CD4-positive, alpha-beta T cell treated with Interleukin-6 for 4 hours (primary cell): ENCODE data around the gene TPRG1L.
A peak's percentile ranks its signal among the peaks of the same experiment; 100 is the strongest.
"Not testable (repeated sequence)": the region's sequence is repeated elsewhere in the genome, so short reads cannot be mapped to it uniquely, and the experiment has no call there.

ENCODE experiments used
- DNase-seq: peaks from one replicate; pipeline ENCODE4 v3.0.0-alpha.2; 2020; ENCODE audit warnings: mixed read lengths

TPRG1L gene

DNA sequence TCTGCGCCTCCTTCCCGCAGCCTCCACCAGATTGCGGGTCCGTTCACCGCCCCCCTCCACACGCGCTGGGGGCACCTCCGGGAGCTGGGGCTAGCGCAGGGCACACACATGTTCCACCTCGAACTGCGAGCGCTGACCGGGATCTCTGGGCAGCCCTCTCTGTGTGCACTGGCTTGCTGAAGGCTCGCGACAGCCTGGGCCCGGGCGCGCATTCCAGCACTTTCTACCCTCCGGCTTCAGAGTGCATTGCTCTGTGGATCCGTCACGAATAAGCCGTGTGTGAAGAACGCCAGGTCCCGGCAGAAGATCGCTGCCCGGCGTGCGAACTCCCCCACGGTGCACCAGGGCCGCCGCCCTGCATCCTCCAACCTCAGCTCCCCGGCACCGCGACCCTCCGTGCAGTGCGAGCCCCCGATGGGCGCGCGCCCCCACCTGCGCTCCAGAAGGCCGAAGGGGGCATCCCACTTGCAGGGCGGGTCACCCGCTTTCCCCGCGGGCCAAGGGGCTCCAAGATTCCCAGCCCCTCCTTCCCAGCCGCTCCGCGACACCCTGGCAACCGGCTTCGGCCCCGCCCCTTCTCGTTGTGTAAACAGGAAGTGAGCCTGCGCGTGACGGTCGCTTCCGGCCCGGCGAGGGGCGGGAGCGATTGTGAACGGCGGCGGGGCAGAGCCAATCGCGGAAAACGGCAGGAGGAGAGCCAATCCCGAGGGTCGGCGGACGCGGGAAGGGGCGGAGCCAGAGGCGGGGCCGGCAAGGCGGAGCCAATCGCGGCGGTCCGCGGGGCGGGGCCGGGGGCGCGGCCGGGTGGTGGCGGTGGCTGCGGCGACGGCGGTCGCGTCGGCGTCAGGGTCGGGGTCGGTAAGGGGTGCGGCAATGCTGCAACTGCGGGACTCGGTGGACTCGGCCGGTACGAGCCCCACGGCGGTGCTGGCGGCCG lies at the start of gene TPRG1L:
Gene TPRG1L, plus strand, starts transcription at position 816 of the 937 bp plus-strand sequence. Its CDS starts 58 bp downstream, at position 874.
- DNase-seq = peak; percentile 99

DNA sequence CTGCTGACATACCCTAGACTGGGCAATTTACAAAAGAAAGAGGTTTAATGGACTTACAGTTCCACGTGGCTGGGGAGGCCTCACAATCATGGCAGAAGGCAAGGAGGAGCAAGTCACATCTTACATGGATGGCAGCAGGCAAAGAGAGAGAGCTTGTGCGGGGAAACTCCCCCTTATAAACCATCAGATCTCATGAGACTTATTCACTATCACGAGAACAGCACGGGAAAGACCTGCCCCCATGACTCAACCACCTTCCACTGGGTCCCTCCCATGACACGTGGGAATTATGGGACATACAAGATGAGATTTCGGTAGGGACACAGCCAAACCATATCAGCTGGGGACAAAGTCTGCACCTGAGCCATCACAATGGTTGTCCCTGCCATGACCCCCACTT lies 49.3 kb upstream of the TPRG1L start:
- not testable (repeated sequence) for DNase-seq

DNA sequence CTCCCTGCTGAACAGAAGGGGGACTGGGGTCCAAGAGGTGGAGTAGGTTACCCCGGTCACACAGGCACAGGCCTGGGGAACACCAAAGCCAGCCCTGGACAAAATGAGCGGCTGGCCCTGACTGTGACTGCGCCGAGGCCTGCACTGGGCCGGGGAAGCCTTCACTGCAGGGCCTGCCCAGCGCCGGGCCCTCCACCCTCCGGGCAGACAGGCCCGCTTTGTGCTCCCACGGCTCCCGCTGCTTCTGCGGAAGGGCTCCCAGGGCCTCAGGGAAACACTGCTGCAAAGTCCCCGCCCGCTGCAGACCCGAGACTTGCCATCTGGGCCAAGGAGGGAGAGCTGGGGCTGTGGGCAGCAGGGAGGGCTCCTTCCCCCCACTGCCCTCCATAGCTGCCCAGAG lies 48.8 kb upstream of the TPRG1L start:
- no peak for DNase-seq

DNA sequence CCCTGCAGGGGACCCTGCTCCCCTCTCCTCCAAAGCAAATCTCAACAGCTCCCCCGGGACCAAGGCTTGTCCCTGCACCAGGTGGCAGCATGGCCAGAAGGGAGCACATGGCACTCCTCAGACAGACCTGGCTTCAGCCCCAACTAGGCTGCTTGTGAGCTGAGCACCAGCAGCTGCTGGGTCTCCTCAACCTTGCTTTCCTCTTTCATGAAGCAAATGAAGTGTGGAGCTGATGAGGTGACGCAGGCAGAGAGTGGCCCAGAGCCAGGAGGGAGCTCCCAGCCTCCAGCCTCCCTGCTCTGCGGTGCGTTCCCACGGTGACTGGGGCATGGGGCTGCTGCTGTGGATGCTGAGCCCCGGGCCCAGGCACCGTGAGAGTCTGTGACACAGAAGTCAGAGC lies 47.5 kb upstream of the TPRG1L start:
- DNase-seq = no peak

DNA sequence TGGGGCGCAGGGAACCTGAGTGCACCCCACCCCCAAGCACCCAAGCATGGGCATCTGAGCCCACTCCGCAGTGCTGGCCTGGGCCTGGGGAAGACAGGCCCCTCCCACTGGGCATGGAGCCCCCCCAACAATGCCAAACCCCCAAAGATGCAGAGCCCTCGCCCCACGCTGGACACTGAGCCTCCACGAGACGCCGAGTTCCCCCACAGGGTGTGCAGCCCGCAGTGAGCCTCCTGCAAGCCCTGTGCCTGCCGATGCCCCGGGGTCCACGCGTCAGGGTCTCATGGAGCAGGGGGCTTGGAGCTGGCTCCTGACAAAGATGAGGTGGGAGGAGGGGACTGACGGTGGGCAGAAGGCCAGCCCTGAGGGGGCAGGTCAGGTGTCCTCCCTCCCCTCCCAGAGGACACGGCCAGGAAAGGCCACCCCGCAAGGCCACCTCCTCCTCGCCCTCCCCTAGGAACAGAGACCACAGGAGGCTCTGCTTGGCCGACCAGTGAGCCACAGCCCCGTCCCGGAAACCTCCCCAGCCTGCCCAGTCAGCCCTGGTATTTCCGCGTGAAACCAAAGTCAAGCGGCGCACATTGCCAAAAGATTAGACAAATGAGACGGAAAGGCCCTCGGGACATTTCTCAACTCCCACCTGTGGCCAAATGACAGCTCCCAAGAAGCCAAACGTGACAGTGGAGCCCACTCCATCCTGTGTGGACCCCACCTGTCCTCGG lies 46.9 kb upstream of the TPRG1L start:
- DNase-seq = no peak

DNA sequence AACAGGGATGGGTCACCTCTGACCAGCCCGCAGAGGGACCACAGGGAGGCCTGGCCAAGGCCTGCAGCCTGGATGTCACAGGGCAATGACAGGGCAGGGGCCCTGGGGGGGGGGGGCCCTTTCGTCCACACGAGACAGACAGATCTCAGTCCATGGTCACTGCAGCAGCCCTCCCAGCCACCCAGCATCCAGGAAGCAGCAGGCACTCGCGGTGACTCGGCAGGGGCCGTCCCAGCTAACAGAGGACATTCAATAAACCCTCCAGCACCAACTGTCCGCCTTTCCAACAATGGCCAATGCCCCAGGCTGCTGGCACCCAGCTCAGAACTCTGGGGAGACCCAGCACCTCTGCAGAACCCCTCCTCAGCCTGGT lies 46.4 kb upstream of the TPRG1L start:
- no peak for DNase-seq

DNA sequence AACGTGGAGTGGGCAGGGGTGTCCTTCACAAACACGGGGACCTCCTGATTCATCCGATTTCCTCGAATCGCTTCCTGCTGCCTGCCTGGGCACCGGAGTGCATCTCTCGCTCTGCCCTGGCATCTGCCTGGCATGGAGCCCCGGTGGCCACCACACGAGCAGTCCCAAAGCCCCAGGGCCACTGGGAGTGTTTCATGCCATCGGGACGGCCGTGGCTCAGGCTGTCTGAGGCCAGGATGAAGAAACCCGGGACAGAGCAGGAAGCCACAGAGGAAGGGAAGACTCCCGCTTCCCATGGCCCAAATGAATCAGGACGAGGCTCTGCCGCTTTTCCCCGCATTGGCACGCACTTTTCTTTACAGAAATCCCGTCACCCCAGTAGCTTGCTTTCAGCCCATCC lies 45.9 kb upstream of the TPRG1L start:
- no peak for DNase-seq

DNA sequence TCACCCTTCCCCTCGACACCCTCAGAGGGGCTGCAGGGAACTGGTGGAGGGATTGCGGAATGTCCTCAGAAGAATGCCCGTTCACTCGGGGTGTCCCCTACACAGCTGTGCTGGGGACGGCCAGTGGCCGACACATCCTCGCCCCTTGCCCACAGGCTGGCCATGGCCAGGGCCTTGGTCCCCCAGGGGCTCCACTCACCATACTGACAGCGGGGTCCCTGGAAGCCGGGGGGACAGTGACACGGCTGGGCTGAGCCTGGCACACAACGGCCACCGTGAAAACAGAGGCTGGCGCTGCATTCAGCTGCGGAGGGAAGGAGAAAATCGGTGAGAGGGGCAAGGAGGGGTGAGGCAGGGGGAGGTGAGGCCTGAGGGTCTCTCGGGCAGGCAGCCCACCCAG lies 45.2 kb upstream of the TPRG1L start:
- no peak for DNase-seq

DNA sequence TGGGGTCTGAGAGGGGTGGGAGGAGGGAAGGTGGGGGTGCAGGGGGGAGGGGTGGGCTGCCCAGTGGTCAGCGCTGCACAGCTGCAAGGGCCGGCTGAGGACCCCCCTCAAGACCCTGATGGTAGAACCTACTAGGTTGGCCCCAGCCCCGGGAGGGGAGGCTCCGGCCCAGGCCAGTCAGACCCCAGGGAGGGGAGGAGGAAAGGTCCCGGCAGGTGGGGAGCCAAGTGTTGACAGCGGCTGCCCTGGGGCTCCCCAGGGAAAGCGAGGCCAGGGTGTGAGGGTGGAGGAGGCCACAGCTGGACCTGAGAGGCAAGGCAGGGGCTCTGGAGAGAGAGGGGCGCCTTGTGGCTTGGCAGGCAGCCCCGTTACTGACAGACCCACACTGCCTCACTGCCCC lies 44.6 kb upstream of the TPRG1L start:
- no peak for DNase-seq

DNA sequence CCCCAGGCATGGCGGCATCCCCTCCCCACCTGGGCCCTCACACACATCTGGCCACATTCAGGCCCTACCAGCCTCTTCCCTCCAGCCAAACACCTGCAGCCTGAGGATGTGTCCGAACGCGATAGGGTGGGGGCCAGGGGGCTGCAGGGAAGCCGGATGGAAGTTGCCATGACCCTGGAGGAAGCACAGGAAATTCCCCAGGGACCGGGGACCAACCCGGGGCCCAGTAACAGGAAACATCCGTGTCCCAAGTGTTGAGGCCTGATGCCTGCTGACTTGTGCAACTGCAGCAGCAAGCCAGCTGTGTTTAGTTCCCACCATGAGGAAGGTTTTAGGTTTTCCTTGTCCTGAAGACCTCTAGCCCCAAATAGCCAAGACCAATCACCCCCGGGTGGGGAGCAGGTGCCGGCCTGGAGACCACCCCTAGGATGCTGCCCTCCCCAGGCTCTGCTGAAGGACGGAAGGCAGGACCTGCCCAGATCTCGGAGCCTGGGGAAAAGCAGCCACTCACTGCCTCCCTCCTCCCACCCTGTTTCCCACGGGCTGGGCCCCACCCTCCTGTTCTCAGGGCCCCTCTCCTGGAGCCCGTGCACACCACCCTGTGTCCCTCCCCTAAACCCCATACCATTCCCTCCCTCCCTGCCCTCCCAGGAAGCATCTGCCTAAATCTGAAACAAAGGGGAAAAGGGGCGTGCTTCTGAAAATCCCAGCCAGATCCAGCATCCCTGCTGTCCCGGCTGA lies 43.3 kb upstream of the TPRG1L start:
- no peak for DNase-seq

DNA sequence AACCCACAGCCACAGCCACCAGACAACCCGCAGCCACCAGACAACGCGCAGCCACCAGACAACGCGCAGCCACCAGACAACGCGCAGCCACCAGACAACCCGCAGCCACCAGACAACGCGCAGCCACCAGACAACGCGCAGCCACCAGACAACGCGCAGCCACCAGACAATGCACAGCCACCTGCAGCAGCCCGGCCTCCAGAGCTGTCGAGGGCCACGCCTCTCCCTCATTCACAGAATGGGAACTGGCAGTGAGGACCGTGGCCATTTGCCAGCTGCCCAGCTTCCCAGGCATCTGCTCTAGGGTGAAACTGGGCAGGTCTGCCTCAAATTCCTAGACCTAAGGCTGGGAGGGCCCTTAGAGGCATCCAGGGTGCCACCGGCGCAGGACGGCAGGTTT lies 41.1 kb upstream of the TPRG1L start:
- DNase-seq = not testable (repeated sequence)

DNA sequence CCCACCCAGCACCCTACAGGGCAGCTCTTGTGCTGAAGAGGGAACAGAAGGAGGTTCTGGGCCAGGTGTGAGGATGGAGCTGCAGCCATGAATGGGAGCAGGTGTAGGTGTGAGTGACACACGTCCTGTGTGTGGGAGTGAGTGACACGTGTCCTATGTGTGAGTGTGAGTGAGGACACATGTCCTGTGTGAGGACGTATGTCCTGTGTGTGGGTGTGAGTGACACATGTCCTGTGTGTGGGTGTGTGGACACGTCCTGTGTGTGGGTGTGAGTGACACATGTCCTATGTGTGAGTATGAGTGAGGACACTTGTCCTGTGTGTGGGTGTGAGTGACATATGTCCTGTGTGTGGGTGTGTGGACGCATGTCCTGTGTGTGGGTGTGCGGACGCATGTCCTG lies 39.9 kb upstream of the TPRG1L start:
- DNase-seq = no peak

DNA sequence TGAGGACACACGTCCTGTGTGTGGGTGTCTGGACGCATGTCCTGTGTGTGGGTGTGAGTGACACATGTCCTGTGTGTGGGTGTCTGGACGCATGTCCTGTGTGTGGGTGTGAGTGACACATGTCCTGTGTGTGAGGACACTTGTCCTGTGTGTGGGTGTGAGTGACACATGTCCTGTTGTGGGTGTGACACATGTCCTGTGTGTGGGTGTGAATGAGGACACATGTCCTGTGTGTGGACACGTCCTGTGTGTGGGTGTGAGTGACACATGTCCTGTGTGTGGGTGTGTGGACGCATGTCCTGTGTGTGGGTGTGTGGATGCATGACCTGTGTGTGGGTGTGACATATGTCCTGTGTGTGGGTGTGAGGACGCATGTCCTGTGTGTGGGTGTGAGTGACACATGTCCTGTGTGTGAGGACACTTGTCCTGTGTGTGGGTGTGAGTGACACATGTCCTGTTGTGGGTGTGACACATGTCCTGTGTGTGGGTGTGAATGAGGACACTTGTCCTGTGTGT lies 39.4 kb upstream of the TPRG1L start:
- DNase-seq = not testable (repeated sequence)

DNA sequence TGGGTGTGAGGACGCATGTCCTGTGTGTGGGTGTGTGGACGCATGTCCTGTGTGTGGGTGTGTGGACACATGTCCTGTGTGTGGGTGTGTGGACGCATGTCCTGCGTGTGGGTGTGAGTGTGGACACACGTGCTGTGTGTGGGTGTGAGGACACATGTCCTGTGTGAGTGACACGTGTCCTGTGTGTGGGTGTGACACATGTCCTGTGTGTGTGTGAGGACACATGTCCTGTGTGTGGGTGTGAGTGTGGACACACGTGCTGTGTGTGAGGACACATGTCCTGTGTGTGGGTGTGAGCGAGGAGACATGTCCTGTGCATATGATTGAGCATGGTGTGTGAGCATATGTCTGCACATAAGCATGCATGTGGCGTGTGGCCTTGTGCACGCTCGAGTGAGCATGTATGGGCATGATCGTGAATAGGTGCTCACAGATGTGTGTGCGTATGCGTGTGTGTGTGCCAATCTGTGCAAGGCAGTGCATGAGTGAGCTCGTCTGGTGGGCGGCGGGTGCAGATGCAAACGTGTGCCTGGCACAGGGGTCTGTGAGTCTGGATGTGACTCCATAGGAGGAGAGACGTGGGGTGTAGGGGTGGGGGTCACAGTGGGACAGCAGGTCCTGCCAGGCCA lies 38.8 kb upstream of the TPRG1L start:
- DNase-seq = no peak

DNA sequence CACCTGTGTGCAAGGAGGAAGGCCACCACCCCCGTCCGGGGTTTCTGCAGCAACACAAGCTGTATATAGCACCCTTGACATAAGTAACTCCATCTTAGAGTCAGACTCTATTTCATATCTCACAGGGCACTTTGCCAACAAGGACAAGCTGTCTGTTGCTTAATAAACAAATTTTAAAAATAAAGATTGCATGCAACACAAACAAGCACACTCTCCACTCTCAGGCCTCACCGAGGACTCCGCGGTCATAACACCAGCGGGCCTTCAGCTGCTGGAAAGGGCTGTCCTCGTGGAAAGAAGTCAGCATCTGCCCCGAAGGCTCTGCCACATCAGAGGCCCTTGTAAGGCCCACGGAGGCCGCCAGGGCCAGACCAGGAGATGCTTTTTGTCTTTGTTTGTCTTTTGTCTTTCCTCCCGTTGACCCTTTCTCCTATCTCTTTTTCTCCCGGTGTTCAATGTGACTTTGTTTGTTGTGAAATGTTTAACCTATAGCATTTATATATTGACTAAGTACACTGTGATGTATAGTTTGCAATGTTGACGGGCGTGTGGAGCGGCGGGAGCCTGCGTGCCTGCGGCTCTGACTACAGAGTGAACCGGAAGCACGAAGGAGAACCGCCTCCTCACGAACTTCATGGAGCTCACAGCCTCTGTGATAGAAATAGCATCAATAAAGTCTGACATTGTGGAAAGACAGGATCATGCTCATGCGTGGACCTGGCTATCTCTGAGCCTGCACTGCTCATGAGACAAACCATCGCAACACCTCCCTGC lies 37.6 kb upstream of the TPRG1L start:
- DNase-seq = no peak

DNA sequence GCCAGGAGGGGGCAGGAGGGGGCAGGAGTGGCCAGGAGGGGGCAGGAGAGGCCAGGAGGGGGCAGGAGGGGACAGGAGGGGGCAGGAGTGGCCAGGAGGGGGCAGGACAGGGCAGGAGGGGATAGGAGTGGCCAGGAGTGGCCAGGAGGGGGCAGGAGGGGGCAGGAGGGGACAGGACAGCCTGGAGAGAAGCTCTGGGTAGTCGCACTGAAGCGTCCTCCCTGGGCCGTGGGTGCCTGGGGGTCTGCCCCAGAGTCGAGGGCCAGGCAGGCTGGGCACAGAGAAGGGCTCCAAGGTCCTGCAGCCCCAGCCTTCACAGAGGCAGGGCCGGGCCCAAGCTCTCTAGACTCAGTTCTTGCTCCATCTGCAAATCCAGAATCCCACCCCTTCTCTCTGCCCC lies 36.4 kb upstream of the TPRG1L start:
- no peak for DNase-seq

DNA sequence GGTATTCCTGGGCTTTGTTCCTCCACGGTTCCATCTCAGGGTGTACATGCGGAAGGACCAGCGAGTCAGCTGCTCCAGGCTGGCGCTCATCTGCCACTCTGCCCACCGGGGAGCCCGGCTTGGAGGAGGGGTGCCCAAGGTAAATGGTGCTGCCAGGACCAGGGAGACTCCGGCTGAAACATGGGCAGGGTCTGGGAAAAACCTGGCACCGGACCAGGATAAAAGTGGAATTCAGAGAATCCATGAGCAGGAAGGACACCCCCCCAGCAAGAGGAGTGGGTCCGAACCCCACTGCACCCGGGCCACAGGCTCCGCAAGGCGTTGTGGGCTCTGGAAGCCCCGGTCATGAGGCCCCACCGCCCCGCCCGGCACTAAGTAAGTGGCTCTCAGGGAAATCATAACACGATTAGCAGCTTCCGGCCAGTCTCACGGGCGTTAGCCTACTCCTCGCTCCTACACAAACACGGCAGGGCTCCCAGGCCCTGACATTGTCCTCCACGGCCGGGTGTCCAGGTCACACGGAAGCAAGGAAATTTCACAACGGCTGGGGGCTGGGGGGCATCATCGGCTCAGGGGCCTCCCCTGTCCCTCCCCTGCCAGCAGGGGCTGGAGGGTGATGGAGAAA lies 34.6 kb upstream of the TPRG1L start:
- DNase-seq = no peak

DNA sequence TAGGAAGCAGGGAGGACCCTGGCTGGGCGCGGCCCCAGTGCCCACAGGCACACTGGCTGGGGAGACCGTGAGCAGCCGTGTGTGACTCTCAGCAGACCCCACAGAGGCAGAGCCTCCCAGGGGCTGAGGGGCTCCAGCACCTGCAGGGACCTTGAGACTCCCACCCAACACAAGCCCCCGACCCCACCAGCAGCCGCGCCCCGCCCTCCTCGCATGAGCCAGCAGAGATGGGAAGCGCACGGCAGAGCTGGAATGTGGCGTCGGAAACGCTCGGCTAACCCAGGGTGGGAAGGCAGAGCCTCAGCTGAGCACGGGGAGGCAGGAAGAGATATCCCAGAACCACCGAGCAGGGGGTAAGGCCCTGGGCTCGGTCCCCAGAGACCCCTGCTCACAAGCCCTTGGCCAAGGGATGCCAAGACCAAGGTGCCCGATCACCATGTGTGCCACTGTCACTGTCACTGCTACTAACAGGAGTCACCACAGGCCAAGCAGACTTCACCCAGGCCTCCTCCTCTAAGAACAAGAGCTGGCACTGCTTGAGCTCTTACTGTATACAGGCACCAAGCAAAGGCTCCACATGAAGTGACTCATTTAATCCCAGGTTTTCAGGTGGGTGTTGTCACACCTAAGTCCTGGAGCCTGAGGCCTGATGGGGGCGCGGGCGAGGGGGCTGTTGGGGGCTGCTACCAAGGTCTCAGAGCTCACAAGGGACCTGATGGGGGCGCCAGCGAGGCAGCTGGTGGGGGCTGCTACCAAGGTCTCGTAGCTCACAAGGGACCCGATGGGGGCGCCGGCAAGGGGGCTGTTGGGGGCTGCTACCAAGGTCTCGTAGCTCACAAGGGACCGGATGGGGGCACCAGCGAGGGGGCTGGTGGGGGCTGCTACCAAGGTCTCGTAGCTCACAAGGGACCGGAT lies 33.6 kb upstream of the TPRG1L start:
- DNase-seq = no peak

DNA sequence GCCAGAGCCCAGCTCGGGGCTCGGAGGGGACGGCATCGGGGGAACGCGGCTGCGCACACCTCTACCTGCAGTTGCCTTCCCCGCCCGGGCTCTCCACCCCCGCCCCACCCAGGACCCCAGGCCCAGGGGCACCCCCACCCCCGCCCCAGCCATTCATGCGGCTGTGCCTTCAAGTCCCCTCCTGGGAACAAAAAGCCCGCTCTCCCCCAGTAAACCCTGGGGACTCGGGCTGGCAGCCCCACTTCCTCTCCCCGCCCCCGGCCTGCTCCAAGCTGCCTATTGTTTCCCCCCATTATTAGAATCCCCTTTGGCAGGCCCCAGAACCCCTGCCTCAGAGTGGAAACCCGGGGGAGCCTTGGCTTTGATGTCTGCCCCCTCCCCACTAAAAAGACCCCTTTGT lies 31.5 kb upstream of the TPRG1L start:
- no peak for DNase-seq

DNA sequence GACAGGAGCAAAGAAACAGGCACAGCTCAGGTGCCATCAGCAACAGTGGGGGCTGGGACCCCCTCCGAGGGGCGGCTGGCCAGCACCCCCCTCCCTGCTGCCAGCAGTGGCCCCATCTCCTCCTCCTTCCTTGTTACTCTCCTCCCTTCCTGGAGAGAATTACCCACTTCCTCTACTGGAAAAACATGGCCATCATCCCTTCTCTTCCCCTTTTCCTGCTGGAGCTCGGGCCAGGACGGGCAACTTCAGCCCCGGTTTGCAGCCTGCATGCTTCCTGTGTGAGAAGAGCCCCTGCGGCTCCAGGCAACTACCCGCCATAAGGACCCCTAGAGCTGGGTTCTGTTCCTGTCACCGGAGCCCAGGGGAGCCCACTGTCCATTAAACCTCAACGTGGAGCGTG lies 31.1 kb upstream of the TPRG1L start:
- no peak for DNase-seq
